Measurements from ENCODE around the gene KDM3B.
A peak's percentile ranks its signal among the peaks of the same experiment; 100 is the strongest.
"Not testable (repeated sequence)": the region's sequence is repeated elsewhere in the genome, so short reads cannot be mapped to it uniquely, and the experiment has no call there.

The KDM3B gene

DNA sequence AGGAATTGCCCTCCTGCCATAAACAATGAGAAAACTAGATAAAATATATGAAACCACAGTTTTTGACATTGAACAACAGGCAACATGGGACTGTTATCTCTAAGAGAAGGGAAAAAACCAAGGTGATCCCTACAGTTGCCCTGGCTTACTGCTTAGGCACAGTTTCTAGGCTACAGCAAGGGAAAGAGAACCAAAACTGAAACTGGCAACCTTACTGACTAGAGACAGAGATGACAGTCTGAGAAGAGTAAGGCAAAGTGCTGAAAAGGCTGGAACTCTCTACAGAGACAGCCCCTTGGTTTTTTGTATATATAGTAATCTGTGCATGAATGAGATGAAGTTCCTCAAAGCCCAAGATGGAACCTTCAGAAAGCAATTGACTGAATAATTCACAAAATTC, 50.2 kb downstream of the KDM3B start:
- no peak for DNase-seq (ENCODE audit: low spot score)

DNA sequence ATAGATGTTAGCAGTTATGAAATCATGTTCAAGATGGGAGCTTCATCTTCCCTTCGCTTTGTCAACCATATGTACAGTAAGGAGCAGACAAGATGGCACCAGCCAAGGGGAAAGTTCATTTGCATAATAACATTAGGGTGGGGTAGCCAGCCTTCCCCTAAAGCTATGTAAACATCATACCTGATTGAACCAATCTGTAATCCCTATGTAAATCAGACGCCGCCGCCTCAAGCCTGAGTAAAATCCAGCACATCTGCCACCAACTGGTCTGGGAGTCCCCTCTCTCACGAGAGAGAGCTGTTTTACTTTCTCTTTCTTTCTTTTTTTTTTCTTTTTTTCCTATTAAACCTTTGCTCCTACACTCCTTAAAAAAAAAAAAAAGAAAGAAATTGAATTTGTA, 55.5 kb downstream of the KDM3B start:
- DNase-seq (ENCODE audit: low spot score), result no peak

GRCh38 chr5:138410996-138411640, 58.6 kb downstream of the KDM3B start:
- DNase-seq (ENCODE audit: low spot score), result not testable (repeated sequence)

DNA sequence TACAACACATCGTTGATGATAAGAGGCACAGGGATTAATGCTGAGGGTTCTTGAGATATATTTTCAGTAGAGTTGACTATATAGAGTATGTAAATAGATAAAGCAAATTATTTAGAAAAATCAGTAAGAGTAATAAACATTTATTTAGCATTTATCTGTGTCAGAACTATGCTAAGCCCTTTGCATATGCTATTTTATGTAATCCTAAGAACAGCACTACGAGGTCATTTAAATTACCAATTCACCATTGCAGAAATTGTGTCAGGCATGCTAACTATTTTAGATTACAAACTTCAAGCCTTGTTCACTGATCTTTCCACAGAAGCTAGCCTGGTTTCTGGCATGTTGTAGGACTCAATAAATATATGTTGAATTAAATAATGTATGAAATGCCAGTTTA, 66.0 kb downstream of the KDM3B start:
- no peak for DNase-seq (ENCODE audit: low spot score)

DNA sequence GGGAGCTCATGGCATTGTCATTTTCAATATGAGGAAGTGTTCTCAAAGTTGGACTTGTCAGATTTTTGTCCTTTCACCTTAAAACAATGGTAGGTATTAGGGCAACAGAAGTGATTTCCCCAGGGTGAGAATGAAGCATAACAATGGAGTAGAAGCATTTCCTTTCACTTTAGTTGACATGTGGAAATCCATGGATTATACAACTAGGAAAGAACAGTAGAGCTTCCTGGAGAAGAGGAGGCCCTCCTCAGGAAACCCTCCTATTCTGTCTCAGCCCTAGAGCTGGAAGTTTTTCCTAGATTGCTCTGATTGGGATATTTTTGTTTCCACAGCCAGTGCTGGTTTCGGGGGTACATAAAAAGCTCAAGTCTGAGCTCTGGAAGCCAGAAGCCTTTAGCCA, 72.6 kb downstream of the KDM3B start:
- DNase-seq (ENCODE audit: low spot score), result no peak

DNA sequence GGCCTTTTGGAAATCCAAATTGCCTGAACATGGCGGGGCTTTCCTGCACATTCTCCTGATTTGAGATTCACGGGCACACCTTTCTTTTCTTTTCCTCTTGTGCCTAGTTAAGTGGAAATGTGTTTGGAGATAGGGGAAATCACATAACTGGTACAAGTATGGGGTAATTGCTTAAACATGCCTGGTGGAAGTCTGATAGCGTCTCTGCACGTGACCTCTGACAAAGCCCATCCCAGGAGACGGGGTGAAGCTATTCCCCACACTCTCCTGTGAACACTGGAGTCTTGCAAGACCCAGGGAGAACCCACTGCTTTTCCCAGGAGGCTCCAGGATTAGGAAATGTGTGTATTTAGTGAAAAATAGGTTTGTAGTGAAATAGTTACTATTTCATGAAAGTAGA, 83.5 kb downstream of the KDM3B start:
- no peak for DNase-seq (ENCODE audit: low spot score)

DNA sequence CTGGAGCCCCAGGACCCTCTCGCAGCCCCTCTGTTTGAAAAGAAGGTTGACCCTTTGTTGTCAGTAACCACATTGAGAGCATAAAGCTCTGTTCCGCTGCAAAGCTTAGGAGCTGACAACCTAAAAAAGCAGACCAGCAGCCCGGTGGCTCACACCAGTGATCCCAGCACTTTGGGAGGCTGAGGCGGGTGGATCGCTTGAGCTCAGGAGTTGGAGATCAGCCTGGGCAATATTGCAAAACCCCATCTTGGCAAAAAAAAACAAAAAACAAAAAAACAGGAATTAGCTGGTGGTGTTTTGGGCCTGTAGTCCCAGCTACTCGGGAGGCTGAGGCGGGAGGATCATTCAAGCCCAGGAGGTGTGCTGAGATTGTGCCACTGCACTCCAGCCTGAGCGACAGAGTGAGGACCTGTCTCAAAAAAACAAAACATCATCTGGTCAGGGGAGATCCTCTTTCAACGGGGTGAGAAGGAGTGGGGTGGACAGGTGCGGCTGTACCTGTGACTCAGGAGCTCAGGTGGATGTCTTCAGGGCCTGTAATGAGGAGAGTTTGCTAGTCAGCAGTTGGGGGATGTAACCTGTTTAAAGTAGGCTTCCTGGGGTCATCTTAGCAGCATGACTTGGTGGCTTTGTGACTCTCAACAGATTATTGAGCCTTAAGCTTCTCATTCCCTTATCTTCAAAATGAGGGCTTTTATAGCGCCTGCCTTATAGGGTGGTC, 85.7 kb downstream of the KDM3B start:
- DNase-seq (ENCODE audit: low spot score), result no peak

DNA sequence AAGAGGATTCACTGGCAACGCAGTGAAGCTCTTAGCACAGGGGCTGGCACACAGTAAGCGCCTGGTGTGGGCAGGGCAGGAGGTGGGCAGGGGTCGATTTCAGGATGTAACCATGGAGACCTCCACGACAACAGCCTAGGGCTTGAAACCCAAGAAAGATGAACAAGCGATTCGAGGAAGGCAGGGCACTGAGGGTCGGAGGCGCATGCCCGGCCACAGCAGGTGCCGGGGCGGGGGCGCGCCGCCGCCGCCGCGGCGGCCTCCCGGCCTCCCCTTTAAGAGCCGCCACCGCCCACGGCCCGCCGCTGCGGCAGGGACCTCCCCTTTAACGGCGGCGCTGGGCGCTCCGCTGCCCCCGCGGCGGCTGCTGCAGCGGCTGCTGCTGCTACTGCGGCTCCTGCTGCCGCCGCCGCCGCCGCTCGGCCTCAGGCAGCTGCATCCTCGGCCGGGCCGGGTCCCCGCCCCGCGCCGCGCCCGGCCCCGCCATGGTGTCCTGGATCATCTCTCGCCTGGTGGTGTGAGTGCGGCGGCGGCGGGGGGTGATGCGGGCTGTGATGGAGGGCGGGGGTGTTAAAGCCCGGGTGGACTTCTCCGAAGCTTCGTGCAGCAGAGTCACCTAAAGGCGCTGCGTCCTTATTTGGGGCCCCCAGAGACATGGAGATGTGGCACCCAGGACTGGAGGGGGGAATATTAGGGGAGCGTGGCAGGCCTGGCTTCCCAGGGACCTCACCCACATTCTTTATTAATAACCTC, 86.4 kb downstream of the KDM3B start, which contains the start of gene REEP2:
TSS of gene REEP2 (plus strand) at position 334 of the 753 bp plus-strand sequence. CDS start at position 486, 152 bp downstream.
- peak; percentile 27 for DNase-seq (ENCODE audit: low spot score)

- no peak for DNase-seq (ENCODE audit: low spot score)
Measured at GRCh38 chr5:138439477-138440158, 87.1 kb downstream of the KDM3B start.

DNA sequence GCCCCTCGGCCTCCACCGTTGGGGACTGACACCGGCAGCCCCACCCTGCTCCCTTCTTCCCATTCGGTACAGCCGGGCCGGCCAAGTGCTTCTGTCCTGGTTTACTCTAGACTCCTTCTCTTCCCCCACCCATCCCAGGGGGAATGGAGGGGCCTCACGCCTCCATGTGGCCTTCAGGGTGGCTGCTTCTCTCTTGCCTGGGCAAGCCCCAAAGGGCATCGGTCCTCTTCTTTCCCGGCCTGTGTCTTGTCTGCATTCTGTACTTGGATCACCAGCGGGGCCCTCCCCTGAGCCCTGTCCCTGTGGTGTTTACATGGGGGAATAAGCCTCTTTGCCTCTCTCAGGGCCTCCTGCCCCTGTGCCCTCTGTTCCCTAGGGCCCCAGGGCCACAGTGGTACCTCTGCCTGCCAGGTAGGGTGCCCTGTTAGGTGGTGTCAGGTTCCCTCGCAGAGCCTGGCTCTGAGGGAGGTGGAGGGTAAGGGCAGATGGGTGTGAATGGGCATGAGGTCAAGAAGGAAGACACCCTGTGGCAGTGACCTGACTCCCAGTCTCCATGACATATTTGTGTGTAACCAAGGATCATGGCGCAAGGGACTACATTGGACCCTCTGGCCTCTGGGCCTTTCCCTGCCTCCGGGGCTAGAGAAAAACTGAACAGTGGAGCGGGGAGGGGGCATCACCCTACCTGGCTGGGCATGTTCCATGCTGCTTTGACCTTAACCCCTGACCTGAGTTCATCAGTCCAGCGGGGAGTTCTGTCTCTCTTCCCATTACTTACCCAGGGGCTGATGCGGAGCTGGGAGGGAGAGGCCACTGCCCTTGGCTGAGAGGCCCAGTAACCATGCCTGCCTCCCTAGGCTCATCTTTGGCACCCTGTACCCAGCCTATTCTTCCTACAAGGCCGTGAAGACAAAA, 87.9 kb downstream of the KDM3B start:
- DNase-seq (ENCODE audit: low spot score), result no peak

DNA sequence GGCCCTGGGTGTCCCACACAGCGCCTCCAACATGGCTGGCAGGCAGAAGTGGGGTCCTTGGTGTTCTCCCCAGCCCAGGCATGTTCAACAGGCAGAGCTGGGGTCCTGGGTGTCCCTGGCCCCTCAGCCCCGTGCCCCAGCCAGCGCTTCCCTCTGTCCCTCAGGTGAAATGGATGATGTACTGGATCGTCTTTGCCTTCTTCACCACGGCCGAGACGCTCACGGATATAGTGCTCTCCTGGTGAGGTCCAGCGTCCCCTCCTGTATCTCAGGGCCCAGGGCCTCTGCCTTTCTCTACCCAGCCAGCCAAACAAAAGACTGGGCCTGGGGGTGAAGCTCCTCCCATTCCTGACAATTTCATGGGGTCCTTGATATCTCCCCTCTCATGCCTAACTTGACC, 88.7 kb downstream of the KDM3B start:
- DNase-seq (ENCODE audit: low spot score), result no peak

GRCh38 chr5:138444078-138444773, 91.7 kb downstream of the KDM3B start:
- no peak for DNase-seq (ENCODE audit: low spot score)

DNA sequence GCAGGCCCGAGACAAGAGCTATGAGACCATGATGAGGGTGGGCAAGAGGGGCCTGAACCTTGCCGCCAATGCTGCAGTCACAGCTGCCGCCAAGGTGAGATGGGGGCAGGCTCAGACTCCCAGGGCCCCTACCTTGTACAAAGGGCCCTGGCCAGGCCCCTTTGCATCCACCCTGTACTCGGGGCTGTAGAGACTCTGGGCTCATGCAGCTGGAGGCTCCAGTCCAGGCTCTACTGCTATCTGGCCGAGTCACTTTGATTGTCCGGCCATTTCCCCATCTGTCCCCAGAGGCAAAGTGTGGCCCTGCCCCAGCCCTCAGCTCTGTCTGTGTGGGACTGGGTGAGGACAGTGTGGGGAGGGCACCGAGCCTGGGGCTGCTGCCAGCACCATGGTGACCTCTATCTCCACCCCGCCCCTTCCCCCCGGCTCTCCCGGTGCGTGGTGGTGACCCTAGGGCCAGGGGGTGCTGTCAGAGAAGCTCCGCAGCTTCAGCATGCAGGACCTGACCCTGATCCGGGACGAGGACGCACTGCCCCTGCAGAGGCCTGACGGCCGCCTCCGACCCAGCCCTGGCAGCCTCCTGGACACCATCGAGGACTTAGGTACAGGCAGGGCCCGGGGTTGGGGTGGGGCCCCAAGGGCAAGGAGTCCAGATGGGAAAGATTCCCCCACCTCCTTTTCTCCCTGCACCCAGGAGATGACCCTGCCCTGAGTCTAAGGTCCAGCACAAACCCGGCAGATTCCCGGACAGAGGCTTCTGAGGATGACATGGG, 92.5 kb downstream of the KDM3B start:
- DNase-seq (ENCODE audit: low spot score), result no peak

- DNase-seq (ENCODE audit: low spot score), result no peak
Measured at GRCh38 chr5:138445547-138446271, 93.2 kb downstream of the KDM3B start.

GRCh38 chr5:138448070-138448469, 95.6 kb downstream of the KDM3B start:
- no peak for DNase-seq (ENCODE audit: low spot score)

DNA sequence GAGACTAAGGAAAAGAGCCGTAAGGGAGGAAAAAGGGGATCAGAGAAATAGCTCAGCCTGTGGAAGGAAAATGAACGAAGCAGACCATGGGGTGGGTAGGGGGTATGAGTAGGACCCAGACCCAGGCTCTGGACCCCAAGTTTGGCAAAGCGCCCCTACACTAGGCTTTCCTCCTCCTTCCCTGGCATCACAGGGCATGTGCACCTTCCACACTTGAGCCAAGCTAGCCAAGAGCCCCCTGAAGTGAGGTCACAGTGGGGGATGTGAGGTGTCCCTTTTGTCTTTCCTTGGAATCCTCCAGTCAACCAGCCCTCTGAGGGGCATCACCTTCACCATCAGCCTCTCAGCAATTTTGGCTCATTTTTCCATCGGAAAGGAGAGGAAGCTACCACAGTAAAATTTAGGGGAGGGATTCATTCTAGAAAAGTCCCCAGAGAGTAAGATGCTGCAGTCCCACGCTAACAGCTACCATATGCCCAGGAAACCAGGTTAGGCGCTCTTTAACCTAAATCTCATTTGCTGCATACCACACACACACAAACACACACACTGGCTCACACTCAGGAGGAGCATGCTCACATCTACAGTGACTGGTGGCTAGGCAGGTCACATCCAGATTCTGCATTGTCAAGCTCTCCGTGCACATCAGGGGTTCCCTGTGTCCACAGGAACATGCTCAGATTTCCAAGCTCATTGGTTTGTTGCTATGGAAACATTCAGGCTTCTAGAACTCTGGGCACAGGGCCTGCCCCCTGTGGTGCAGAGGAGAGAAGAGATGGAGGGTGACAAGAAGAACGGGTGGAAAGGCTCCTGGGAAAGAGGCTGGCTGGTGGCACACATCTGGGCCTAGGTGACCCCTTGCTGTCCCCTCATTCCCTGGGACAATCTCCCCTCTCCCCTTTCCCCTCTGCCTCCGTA, 96.3 kb downstream of the KDM3B start:
- DNase-seq (ENCODE audit: low spot score), result no peak

DNA sequence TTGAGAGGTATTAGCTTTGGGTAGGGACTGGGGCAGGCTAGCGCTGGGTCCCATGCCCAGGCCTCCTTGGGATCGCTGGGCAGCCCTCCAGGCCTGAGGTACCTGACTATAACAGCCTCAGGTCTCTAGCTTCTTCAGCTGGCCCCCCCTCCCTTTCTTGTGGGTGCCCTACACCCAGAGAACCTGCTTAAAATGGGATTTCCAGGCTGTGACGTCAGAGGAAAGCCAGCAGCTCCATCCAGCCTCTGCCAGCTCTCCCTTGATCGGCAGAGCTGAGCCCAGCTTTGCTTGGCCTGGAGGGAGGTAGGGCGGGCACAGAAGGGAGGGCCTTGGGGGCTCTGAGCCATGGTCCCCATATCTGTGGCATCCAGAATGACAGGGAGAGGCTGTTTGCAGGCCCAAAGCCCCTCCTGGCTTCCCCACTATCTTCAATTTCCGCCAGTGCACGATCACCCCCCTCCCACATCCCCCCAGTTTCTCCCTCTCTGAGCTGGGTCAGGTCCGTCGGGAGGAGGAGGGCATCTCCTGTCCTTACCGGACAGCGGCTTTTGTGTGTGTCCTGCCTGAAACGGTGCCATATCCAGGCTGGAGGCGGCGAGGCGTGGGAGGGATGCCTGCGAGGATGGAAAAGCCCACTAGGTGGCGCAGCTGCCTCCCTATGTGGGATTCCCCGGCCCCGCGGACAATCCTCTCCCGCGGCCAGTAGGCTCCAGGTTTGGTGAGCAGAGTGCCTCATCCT, 97.2 kb downstream of the KDM3B start:
- DNase-seq (ENCODE audit: low spot score), result peak; percentile 62

All from CD4-positive, alpha-beta T cell treated with Interleukin-6 at 100 ng/mL for 8 hours (primary cell).